SK-N-DZ (cell line): ENCODE results near the gene BORCS8.
A peak's percentile ranks its signal among the peaks of the same experiment; 100 is the strongest.
"Not testable (repeated sequence)": the region's sequence is repeated elsewhere in the genome, so short reads cannot be mapped to it uniquely, and the experiment has no call there.

Experiments
- DNase-seq: peaks from one replicate; pipeline ENCODE4 v3.0.0-alpha.2; 2015; ENCODE audit warnings: low spot score

Gene BORCS8

DNA sequence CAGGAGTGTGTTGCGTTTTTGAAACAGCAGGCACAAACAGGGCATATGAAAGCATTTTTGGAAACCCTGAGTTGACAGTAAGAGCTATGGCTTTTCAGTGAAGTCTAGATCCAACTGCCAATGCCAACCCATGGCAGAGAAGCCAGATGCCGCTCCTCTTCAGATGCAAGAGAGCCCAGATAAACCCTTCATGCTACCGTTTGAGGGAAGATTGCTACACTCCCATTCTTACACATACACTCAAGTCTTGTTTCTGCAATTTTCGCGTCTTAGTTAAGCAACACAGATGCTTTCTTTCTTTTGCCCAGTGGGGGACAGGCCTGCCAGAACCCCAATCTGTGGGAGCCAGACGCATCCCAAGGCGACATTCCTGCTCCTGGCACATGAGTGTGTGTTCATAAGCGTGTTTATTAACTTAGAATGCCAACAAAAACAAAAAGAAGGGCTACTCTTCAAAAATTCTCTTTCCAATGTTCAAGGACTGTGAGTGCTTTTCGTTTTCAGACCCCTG is 10.4 kb downstream of the BORCS8 start:
- DNase-seq, result no peak

GRCh38 chr19:19179548-19180441 is 12.2 kb downstream of the BORCS8 start:
- DNase-seq, result no peak

DNA sequence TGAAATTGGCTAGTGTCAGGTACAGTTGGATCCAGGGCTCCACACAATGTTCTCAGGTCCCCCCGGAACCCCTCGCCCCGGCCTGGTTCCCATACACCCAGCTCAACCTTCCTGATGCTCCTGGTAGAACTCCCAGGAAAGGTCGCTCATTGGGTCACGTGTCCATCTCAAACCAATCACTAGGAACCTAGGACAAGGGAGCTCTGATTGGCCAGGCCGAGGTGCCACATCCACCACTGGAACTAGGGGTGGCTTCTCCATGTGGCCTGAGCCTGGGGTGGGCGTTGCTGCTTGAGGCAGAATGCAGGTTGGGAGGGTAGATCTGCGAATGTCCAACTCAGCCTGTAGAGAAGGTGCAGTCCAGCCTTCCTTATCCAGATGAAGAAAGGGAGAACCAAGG is 15.0 kb downstream of the BORCS8 start:
- DNase-seq, result no peak

DNA sequence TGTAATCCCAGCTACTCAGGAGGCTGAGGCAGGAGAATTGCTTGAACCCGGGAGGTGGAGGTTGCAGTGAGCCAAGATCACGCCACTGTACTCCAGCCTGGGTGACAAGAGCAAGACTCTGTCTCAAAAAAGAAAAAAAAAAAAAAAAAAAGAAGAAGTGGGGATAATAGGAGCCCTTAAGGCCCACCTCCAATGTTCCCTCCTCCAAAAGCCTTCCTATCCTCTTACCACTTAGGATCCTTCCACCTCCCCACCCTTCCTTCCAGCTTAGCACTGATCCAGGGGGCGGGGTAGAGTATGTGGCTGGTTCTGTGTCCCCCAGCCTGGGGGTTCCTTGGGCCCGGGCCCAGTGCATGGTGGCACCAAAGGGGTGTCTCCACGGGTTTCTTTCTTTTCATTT is 18.7 kb downstream of the BORCS8 start:
- not testable (repeated sequence) for DNase-seq

DNA sequence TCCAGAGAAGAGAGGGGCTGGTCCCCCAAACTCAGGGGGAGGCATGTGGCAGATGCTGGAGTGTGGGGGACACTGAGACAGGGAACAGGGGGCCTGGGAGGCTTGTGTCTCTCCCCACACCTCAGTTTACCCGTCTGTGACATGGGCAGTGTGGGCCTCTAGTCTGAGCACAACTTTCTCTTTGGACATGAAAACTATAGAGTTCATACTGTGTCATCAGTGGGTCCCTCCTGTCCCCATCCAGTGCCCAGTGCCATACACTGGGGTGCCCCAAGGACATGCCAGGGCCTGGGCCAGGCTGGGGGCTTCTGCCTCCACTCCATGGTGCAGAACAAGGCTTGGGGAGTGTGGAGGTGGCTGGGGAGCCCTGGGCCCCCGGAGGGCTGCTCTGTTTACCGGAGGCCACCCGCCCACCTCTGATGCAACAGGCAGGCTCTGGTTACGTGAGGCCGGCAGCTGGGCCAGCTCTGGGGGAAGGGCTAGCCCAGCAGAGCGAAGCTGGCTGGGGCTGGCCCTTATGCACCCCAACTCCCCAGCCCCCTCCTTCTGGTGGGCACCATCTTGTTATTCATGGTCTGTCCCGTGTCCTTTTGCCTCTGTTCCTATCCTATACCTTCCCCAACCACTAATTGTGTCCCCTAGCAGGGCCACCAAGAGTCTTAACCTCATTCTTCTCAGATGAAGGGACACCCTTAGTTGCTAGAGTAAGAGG is 20.0 kb downstream of the BORCS8 start:
- DNase-seq, result no peak

- no peak for DNase-seq
These were observed 20.9 kb downstream of the BORCS8 start for GRCh38 chr19:19170873-19171672.

- peak; percentile 83 for DNase-seq
These were observed 21.7 kb downstream of the BORCS8 start, which contains the start of gene MEF2B for GRCh38 chr19:19170053-19170872. Gene MEF2B (minus strand): TSS chr19:19170263. CDS start chr19:19150735, 19,528 bp downstream.

GRCh38 chr19:19169236-19170052 is 22.5 kb downstream of the BORCS8 start:
- no peak for DNase-seq

DNA sequence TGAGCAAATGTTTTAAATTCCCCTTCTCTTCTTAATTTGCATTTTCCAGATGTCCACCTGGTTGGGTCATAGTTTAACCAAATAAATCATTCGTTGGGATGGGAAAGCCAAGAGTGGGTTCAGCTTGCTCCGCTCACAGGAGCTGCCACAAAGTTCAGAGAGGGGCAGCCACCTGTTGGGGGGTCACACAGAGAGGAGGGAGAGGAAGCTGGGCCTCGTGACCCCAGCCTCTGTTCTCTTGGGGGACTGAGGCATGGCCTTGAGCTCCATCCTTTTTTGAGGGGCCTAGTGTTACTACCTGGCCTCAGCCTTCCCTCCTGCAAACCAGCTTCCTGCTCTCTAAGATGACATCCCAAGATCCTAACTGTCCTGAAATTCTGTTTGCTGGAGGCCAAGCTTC is 24.3 kb downstream of the BORCS8 start:
- DNase-seq, result no peak

- no peak for DNase-seq
These were observed 26.6 kb downstream of the BORCS8 start for GRCh38 chr19:19165396-19165795.

- no peak for DNase-seq
These were observed 29.5 kb downstream of the BORCS8 start for GRCh38 chr19:19162495-19162894.

- no peak for DNase-seq
These were observed 31.4 kb downstream of the BORCS8 start for GRCh38 chr19:19160461-19161035.

GRCh38 chr19:19159534-19159933 is 32.4 kb downstream of the BORCS8 start:
- no peak for DNase-seq

DNA sequence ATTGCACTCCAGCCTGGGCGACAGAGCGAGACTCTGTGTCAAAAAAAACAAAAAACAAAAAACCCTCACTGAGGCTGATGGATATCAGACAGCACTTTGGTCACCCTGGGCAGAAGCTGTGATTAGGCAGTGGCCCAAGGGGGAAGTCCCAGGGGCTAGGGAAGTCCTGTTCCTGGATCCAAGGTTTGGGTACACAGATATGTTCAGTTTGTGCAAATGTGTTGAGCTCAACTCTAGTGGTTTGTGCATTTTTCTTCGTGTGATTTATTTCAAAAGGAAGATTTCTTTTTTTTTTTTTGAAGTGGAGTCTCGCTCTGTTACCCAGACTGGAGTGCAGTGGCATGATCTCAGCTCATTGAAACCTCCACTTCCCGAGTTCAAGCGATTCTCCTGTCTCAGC is 34.1 kb downstream of the BORCS8 start:
- no peak for DNase-seq

- DNase-seq, result no peak
These were observed 36.3 kb downstream of the BORCS8 start for GRCh38 chr19:19155495-19156219.

DNA sequence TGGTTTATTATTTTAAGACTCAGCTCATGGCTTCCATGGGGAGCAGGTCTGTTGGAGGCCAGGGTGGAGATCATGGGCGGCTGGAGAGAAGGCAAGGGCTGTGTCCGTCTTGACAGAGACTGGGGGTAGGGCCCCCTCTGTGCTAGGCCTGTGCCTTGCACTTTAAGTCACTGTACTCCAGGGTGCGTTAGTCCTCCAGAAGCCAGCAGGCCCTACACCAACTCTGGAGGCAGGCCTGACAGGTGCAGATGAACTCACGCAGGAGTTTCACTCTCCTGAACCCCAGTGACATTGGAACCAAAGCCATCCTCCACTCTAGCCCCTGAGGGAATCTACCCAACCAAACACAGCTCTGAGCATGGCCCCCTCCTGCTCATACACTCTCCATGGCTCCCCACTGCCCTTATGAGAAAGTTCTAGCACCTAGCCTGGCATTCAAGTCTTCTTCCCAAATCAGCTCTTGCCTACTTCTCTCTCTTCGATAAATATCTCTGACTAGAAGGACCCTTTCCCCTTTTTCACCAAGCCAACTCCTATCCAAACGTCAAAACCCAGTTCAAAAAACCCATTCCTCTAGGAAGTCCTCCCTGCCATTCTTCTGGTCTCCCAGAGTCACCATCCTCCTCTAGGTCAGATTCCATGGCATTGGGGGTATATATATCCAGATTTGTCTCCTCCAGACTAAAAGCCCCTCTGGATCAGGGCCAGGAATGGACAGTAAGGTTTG is 37.0 kb downstream of the BORCS8 start:
- no peak for DNase-seq

DNA sequence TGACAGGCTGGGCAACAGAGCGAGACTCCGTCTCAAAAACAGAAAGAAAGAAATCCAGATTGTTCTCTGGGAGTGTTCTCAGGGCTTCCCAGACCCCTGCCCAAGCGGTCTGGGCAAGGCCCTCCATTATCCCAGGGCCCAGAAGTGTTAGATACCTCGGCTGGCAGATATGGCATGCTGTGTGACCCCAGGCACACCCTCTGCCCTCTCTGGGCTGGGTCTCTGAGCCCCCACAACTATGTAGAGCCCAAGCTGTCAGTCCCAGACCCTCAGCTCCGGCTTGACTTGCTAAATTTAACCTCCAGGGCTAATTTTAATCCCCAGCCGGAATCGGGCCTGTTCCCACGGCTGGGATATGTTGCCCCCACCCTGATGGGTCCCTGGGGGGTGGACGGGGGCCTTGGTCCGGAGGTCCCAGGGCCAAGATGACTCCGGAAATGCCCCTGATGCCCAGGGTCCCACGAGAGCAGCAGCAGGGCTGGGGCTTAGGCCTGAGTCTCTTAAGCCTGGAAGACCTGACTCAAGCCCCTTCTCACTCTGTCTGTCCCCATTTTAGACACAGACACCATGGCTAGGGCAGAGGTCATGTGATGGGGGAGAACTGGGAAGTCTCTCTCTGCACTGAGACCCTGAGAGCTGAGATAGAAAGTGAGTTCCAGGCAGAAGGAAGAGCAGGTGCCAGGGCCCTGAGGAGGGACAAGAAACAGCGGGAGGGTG is 39.1 kb downstream of the BORCS8 start:
- DNase-seq, result no peak

GRCh38 chr19:19151418-19151817 is 40.5 kb downstream of the BORCS8 start:
- no peak for DNase-seq
